ENCODE results near the gene RUNDC1.

GRCh38 chr17:43020030-43020621 is 39.8 kb downstream of the RUNDC1 start:
- TF ChIP-seq POLR2A (IDR thresholded peaks at IDR 0.05; ENCODE audit: extremely low read depth, insufficient read length) (no peak), CTCF (IDR thresholded peaks at IDR 0.05; ENCODE audit: low read depth, low read length) (no peak), MAX (IDR thresholded peaks at IDR 0.05; ENCODE audit: low read depth, low read length) (no peak)

Data from NB4 (cell line).